ENCODE measurements around the gene MC5R.

Gene MC5R

DNA sequence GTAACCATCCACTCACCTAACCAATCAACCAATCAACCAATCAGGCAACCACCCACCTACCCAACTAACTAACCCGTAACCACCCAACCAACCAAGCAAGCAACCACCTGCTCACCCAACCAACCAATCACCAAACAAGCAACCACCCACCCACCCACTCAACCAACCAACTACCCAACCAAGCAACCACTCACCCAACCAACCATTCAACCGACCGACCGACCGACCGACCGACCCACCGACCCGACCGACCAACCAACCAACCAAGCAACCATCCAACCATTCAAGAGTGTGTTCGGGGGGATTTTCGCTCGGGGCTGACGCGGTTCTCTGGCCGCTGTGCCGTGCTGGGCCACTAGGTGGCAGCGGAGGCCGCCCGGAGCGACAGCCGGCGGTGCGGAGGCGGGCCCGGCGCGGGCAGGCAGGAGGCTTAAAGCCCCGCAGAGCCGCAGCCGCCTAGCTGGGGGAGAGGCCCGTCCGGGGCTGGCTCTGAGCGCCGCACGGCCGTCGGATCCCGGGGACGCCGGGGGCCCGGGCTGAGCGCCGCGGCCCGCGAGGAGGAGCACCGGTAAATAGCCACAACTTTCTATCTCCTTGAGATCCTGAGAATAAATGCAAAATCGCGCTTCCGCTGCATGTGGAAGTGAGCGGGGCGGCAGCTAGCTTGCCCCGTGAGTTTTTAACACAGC is at the start of gene MC5R:
TSS of gene MC5R (plus strand) at position 443 of the 689 bp plus-strand sequence. CDS start 1,617 bp downstream, outside the sequence.
- TF ChIP-seq CTCF (IDR thresholded peaks at IDR 0.05; ENCODE audit: insufficient read depth, low read length, poor library complexity, severe bottlenecking), result peak; percentile 70
- H3K36me3 ChIP-seq (ENCODE audit: control insufficient read depth, insufficient read depth, low read length), result no peaks in the 10 kb centered on the region
- peak; percentile 74 for DNase-seq (ENCODE audit: extremely low read depth, insufficient read length)
- H3K27me3 ChIP-seq (replicated peaks; ENCODE audit: control insufficient read depth, insufficient read depth, low read length), result no peaks in the 10 kb centered on the region; the same call in none of the 2 replicates
- H3K4me3 ChIP-seq (replicated peaks; ENCODE audit: low read depth, low read length), result peak within 1 kb of the TSS; percentile 16

DNA sequence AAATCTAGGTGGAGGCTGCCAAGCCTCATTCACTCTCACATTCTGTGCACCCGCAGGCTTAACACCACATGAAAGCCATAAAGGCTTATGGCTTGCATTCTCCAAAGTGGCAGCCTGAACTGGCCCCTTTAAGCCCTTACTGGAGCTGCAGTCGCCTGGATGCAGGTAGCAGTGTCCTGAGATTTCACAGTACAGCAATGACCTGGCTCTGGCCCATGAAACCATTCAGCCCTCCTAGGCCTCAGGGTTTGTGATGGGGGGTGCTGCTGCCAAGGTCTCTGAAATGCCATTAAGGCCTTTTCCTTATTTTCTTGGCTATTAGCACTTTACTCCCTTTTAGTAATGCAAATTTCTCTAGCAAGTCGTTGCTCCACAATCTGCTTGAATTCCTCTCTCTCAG is 48.9 kb upstream of the MC5R start:
- H3K27me3 ChIP-seq (replicated peaks; ENCODE audit: control insufficient read depth, insufficient read depth, low read length), result no peaks in the 10 kb centered on the region; the same call in 1 of the 2 replicates
- DNase-seq (ENCODE audit: extremely low read depth, insufficient read length), result no peak
- no peaks in the 10 kb centered on the region for H3K36me3 ChIP-seq (ENCODE audit: control insufficient read depth, insufficient read depth, low read length)
- no peak overlapping the region for H3K4me3 ChIP-seq (replicated peaks; ENCODE audit: low read depth, low read length)
- TF ChIP-seq CTCF (IDR thresholded peaks at IDR 0.05; ENCODE audit: insufficient read depth, low read length, poor library complexity, severe bottlenecking), result no peak

GRCh38 chr18:13791181-13791580 is 32.8 kb upstream of the MC5R start:
- no peak for DNase-seq (ENCODE audit: extremely low read depth, insufficient read length)
- H3K4me3 ChIP-seq (replicated peaks; ENCODE audit: low read depth, low read length), result no peak overlapping the region
- no peaks in the 10 kb centered on the region for H3K27me3 ChIP-seq (replicated peaks; ENCODE audit: control insufficient read depth, insufficient read depth, low read length)
- no peak for TF ChIP-seq CTCF (IDR thresholded peaks at IDR 0.05; ENCODE audit: insufficient read depth, low read length, poor library complexity, severe bottlenecking)
- H3K36me3 ChIP-seq (ENCODE audit: control insufficient read depth, insufficient read depth, low read length), result no peaks in the 10 kb centered on the region

- H3K27me3 ChIP-seq (replicated peaks; ENCODE audit: control insufficient read depth, insufficient read depth, low read length), result no peaks in the 10 kb centered on the region; the same call in 1 of the 2 replicates
- no peaks in the 10 kb centered on the region for H3K36me3 ChIP-seq (ENCODE audit: control insufficient read depth, insufficient read depth, low read length)
- no peak for DNase-seq (ENCODE audit: extremely low read depth, insufficient read length)
- no peak overlapping the region for H3K4me3 ChIP-seq (replicated peaks; ENCODE audit: low read depth, low read length)
- no peak for TF ChIP-seq CTCF (IDR thresholded peaks at IDR 0.05; ENCODE audit: insufficient read depth, low read length, poor library complexity, severe bottlenecking)
Measured at GRCh38 chr18:13793819-13794218, 30.1 kb upstream of the MC5R start.

DNA sequence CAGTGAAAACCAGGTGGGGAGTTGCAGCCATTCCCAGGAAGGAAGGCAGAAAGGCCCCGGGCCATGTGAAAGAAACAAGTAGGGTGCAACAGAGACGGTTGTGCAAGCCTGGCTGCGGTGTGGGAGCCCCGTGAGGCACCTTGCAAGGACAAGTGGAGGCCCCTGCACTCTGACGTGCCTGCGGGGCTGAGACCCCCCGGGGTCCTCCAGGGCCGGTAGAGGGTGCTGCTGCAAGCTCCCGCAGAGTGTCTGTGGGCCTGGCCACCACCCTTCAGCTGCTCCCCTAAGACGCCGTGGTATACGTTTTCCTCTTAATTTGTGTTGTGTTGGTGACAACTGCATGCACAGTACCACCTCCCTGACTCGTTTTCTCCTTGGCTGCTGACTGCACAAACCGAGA is 27.4 kb upstream of the MC5R start:
- no peak for TF ChIP-seq CTCF (IDR thresholded peaks at IDR 0.05; ENCODE audit: insufficient read depth, low read length, poor library complexity, severe bottlenecking)
- Histone ChIP-seq H3K36me3 (ENCODE audit: control insufficient read depth, insufficient read depth, low read length) (no peaks in the 10 kb centered on the region), H3K4me3 (replicated peaks; ENCODE audit: low read depth, low read length) (no peak overlapping the region), H3K27me3 (replicated peaks; ENCODE audit: control insufficient read depth, insufficient read depth, low read length) (no peaks in the 10 kb centered on the region; the same call in 1 of the 2 replicates)
- DNase-seq (ENCODE audit: extremely low read depth, insufficient read length), result no peak
